H4 (cell line): ENCODE data around the gene PEDS1. TPM values are rescaled to one million over a fixed set of nuclear protein-coding genes. Genes with fewer than 3 reads are reported as not detected.
"Not testable (repeated sequence)": the region's sequence is repeated elsewhere in the genome, so short reads cannot be mapped to it uniquely, and the experiment has no call there.

Source experiments
- DNase-seq: peaks from one replicate; pipeline ENCODE4 v3.0.0-alpha.2; 2015; ENCODE audit warnings: low spot score
- total RNA-seq: library from RNA; depleted of rRNA; stranded (reverse); fragments of >200 nt; shearing (Covaris generic); gene quantifications from 2 replicates; pipeline ENCODE4 v1.2.3, GENCODE V29; 2014; rRNA removed

The PEDS1 gene
- total RNA-seq, result 26.9 and 30.3 TPM in 2 replicates

- DNase-seq, result peak; percentile 84
Measured at GRCh38 chr20:50153500-50154377, at the start of gene PEDS1. Gene PEDS1, minus strand, starts transcription at chr20:50153723. Its CDS starts 86 bp downstream, at chr20:50153637.

DNA sequence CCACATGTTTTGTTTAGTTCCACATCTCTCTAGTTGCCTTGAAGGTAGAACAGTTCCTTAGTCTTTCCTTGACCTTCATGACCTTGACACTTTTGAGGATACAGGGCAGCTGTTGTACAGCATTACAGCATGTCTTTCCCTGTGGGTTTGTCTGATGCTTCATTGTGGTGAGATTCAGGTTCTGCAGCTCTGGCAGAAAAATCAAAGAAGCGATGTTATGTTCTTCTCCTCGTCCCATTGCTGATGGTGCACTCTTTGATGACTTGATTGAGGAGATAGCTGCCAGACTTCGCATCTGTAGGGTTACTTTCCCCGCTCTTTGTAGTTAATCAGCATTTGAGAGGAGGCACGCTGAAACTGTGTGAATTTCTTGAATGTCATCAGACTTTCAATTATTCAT is 49.2 kb upstream of the PEDS1 start:
- DNase-seq, result no peak

DNA sequence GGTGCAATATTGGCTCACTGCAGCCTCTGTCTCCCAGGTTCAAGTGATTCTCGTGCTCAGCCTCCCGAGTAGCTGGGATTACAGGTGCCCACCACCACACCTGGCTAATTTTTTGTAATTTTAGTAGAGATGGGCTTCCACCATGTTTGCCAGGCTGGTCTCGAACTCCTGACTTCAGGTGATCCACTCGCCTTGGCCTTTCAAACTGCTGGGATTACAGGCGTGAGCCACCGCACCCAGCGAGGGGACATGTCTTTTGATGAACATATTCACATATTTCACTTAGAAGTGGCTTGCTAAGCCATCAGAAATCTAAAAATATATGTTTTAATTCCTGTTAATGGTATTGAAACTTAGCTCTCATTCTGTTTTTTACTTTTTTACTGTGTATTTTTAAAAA is 48.2 kb upstream of the PEDS1 start:
- not testable (repeated sequence) for DNase-seq

DNA sequence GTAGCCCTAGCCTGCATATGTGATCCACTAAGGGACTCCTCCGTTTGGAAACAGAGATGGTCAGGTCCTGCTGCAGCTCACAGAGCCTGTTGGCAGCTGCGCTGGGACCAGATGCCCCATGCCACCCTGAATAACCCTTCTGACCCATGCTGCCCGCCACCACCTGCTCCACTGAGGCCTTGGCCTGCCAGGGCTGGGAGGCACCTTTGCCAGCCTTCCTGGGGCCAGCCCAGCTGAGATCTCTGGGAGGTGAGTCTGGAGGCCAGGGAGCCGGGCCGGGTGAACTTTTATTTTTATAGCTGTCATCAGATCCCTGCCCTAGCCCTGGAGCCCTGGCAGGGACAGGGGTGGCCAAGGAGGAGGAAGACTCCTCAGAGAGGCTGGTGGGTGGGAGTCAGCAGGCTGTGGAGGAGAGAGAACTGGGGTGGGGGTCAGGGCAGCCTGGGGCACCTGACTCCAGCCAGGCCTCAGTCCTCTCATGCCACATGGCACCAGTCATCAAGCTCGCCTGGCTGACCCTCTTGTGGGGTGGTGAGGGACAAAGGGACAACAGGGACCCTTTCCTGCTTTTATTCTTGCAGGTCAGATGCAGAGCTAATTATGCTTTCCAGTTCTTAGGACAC is 47.1 kb upstream of the PEDS1 start:
- no peak for DNase-seq

DNA sequence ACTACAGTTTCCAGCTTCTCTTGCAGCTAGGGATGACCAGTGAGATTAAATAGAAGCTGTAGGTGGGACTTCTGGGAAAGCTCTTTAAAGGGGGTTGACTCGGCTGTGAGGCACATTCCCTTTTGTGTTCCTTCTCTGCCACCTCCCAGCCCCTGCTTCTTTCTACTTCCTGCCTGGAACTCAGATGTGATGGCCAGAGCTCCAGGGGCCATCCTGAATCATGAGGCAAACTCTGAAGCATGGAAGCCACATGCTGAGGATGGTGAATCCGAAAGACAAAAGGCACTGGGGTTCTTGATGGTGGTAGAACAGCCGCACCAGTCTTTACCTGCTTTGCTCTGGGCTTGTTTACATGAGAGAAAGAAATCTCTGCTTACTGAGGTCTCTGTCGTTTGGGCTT is 46.2 kb upstream of the PEDS1 start:
- no peak for DNase-seq

GRCh38 chr20:50198716-50199115 is 45.2 kb upstream of the PEDS1 start:
- DNase-seq, result no peak

DNA sequence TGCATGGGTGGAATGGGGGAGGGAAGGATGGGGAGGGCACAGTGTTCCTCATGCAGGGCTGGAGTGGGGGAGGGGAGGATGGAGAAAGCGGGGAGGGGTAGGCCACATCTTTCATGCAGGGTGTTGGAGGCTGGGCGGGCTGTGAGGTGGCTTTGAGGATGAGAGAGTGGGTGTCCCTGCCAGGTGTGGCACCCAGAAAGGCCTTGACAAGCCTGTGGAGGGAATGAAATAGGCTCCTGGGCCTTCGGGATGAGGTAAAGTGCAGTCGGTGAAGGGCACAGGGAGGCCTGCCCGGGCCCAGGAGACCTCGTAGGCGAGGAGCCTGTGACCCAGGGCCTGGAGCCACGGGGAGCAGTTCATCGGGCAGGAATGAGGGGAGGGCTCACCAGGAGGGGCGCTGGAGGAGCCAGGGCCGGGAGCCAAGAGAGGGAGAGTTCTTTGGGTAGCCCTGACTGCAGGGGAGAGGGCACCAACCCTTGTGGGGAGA is 44.7 kb upstream of the PEDS1 start:
- no peak for DNase-seq

DNA sequence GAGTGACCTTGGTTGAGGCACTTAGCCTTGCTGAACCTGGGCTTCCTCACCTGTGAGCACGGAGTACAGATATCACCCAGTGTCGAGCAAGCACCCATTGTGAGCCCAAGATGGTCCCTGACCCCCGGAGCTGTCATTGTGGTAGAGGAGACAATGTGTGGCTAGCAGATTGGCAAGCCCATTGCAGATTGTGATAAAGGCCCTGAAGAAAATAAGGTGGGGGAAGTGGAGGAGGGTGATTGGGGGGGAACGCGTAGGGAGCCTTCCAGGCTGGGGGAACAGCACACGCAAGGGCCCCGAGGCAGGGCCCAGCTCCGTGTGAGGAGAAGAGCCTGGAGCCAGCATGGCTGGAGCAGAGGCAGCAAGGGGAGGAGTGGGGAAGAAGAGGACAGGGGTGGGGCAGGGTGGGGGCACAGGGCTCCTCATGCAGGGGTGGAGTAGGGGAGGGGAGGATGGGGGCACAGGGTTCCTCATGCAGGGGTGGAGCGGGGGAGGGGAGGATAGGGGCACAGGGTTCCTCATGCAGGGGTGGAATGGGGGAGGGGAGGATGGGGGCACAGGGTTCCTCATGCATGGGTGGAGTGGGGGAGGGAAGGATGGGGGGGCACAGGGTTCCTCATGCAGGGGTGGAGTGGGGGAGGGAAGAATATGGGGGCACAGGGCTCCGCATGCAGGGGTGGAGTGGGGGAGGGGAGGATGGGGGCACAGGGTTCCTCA is 44.1 kb upstream of the PEDS1 start:
- no peak for DNase-seq

DNA sequence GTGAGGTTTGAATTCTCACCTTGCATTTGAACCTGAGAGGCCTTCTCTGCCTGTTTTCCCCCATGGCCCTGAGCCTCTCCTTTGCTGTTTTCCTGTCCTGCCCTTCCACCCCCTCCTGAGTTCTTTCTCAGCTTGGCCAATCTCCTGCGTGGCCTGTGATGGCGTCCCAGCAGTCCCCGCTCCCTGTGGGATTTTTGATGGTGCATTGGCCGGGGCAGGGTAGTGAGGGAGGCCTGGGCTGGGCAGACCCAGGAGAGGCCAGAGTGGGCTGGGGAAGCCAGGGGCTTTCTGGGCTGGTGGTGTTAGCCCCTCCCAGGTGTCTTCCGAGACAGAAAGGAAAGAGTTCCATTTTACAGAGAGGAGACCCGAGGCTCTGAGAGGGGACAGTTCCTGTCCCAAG is 43.4 kb upstream of the PEDS1 start:
- DNase-seq, result no peak

- no peak for DNase-seq
Measured at GRCh38 chr20:50196248-50196647, 42.7 kb upstream of the PEDS1 start.

- no peak for DNase-seq
Measured at GRCh38 chr20:50195524-50196120, 42.1 kb upstream of the PEDS1 start.

GRCh38 chr20:50194831-50195523 is 41.5 kb upstream of the PEDS1 start:
- no peak for DNase-seq

GRCh38 chr20:50194422-50194830 is 40.9 kb upstream of the PEDS1 start:
- DNase-seq, result no peak

DNA sequence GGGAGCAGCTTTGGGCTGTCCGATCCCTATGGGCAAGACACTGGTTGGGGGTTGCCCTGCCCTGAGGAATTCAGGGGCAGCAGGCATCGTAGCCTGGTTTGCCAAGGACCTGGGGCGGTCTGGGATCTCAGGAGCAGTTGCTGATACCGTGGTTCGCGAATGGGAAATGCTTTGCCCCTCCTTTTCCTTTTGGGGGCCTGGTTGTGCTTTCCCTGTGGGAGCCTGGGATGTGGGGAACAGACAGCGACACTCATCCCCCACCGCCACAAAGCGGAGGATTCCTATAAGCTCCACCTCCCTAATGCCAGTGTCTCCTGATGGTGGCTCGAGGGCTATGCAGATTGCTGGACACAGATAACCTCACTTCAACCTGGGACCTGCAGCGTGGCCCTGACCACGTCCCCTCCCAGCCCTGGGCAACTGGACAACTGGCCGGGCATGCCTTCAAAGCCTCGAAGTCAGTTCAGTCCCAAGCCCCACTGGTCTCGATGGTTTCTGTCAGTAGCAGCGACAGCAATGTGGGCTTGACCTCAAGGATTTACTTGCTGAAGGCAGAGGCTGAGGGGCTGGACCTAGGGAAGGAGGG is 40.4 kb upstream of the PEDS1 start:
- DNase-seq, result no peak

DNA sequence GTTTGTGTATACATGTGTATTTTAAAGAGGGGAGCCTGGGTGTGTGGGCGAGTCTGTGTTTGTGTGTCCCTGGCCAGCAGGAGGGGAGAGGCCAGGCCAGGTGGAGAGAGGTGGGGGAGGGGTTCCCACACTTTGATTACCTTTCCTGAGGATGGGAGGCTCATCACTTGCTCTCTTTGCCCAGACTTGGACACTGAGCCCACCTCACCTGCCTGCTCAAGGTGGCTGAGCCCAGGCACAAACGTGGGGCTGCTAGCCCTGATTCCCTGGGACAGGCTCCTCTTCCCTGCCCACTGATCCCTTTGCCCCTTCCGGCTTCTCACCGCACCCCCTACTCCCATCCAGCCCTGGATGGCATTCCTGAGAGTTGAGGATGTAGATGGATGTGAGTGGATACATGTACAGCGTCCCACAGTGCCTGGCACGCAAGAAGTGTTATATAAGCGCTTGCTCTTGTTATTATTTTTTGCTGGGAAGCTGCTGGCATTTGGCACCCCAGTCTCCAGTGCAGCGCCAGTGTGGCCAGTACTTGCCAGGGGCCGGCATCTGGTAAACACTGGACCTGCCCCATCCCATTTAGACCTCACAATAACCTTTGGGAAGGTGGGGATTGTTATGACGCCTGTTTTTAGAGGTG is 39.8 kb upstream of the PEDS1 start:
- no peak for DNase-seq

DNA sequence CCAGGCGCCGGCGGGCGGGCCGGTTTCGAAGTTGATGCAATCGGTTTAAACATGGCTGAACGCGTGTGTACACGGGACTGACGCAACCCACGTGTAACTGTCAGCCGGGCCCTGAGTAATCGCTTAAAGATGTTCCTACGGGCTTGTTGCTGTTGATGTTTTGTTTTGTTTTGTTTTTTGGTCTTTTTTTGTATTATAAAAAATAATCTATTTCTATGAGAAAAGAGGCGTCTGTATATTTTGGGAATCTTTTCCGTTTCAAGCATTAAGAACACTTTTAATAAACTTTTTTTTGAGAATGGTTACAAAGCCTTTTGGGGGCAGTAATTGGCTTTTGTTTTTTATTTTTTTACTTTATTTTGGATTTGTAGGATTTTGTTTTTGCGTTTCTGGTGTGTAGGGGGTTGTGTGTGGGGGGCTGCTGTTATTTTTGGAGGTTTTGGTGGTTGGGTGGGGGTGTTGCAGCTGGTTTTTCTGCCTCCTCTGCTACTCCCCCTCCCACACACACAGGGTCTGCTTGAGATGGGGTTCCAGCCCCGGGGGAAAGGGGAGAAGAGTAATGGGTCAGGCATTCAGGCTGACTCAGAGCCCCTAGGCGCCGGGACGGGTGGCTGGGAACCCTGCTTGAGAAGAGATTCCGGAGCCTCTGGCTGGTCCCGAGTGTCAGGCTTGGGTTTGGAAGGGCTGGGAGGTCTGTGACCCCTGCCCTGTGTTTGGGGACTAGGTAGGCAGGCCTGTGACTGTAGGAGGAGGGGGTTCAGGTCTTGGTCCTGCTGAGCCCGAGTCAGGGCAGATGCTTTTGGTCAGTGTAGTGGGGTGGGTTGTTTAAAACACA is 39.1 kb upstream of the PEDS1 start:
- peak; percentile 87 for DNase-seq

GRCh38 chr20:50191544-50192363 is 38.2 kb upstream of the PEDS1 start:
- no peak for DNase-seq

GRCh38 chr20:50191065-50191543 is 37.6 kb upstream of the PEDS1 start:
- DNase-seq, result no peak
